ENCODE data around the gene POR. TPM values are rescaled to one million over a fixed set of nuclear protein-coding genes. Genes with fewer than 3 reads are reported as not detected.
A peak's percentile ranks its signal among the peaks of the same experiment; 100 is the strongest.

Gene POR
- total and polyA plus RNA-seq, 2 of the 13 experiments (the other 11 are each of a cell fraction or from before 2014, with no cell fraction given) = 145 to 266 TPM

DNA sequence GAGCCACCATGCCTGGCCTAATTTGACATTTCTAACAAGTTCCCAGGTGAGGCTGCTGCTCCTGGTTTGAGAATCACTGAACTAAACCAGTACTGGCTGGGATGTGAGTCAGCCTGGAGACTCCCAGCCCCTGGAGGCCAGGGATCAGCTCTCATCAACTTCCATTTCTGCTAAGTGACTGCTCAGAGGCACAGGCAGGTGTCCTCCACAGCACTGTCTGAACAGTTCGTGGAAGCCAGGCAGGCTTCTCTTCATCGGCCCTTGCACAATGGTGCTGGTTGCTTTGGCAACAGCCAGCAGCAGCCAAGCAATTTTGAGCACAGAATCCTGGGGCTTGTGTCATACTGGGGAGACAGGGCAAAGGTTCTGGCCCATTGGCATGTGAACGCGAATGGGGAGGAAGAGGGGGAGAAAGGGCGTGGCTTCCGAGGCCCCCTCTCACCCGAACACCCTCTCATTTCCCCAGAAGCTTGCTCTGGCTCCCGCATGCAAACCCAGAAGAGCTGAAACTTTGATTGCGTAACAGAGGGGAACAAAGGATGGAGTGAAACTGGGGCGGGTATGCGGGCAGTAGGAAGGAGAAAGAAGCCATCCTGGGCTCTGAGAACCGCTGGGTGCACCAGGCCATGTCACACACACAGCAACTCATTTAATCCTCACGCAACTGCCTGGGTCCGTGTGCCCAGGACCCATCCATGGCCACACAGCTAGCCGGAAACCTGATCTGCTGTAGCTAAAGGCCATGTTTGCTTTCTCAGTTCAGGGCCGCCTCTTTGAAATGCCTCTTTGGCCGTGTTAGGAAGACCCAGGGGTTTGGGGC is 9.0 kb upstream of the POR start (continued):
- TF ChIP-seq, protein P1, sequence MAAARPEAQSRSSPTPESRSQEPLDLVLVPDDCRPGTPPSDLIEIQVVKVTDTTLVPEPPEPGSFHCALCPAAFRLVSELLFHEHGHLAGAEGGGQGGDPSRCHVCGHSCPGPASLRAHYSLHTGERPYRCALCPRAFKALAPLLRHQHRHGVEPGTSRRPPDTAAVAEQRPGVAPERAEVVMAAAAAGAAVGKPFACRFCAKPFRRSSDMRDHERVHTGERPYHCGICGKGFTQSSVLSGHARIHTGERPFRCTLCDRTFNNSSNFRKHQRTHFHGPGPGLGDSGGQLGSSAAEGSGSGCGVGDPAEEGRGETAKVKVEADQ (CRISPR knock-in tag; IDR thresholded peaks at IDR 0.05; ENCODE audit: borderline replicate concordance) = peak; percentile 64; the same call in 1 of the 2 replicates
- TF ChIP-seq, protein P2, sequence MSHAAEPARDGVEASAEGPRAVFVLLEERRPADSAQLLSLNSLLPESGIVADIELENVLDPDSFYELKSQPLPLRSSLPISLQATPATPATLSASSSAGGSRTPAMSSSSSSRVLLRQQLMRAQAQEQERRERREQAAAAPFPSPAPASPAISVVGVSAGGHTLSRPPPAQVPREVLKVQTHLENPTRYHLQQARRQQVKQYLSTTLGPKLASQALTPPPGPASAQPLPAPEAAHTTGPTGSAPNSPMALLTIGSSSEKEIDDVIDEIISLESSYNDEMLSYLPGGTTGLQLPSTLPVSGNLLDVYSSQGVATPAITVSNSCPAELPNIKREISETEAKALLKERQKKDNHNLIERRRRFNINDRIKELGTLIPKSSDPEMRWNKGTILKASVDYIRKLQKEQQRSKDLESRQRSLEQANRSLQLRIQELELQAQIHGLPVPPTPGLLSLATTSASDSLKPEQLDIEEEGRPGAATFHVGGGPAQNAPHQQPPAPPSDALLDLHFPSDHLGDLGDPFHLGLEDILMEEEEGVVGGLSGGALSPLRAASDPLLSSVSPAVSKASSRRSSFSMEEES (CRISPR knock-in tag; IDR thresholded peaks at IDR 0.05) = 0 out of 2 replicates have a peak, but pooled peaks have one; percentile 57
- TF ChIP-seq ELF3 (CRISPR knock-in tag; IDR thresholded peaks at IDR 0.05) (peak; percentile 87), ZFP36L1 (CRISPR knock-in tag; IDR thresholded peaks at IDR 0.05) (peak; percentile 69; the same call in 1 of the 2 replicates), RAD51 (IDR thresholded peaks at IDR 0.05; ENCODE audit: borderline replicate concordance) (no peak), ZNF10 (CRISPR knock-in tag; IDR thresholded peaks at IDR 0.05; ENCODE audit: borderline replicate concordance, low read depth) (no peak), KLF9 (CRISPR knock-in tag; IDR thresholded peaks at IDR 0.05; ENCODE audit: low read depth) (no peak), PHF21A (CRISPR knock-in tag; IDR thresholded peaks at IDR 0.05) (peak; percentile 88; the same call in 1 of the 2 replicates), TCF12 (IDR thresholded peaks at IDR 0.05) (no peak), TCF12 (CRISPR knock-in tag; IDR thresholded peaks at IDR 0.05) (peak; percentile 89; the same call in 1 of the 2 replicates), SKI (IDR thresholded peaks at IDR 0.05; ENCODE audit: partially characterized antibody) (peak; percentile 89), KDM4B (CRISPR knock-in tag; IDR thresholded peaks at IDR 0.05) (peak; percentile 74; the same call in 1 of the 2 replicates), RXRA (CRISPR knock-in tag; IDR thresholded peaks at IDR 0.05) (peak; percentile 82), NONO (IDR thresholded peaks at IDR 0.05) (no peak), NONO (CRISPR knock-in tag; conservative IDR thresholded peaks at IDR 0.05) (peak; percentile 68; the same call in 1 of the 2 replicates), ZNF788 (CRISPR knock-in tag; IDR thresholded peaks at IDR 0.05; ENCODE audit: borderline replicate concordance) (peak; percentile 42; the same call in 1 of the 2 replicates), ATF7 (IDR thresholded peaks at IDR 0.05) (peak; percentile 11; the same call in 1 of the 2 replicates), ATF7 (CRISPR knock-in tag; IDR thresholded peaks at IDR 0.05) (peak; percentile 47; the same call in 1 of the 2 replicates), ZNF552 (CRISPR knock-in tag; IDR thresholded peaks at IDR 0.05; ENCODE audit: borderline replicate concordance) (no peak), CENPX (CRISPR knock-in tag; IDR thresholded peaks at IDR 0.05) (no peak), NCOA2 (CRISPR knock-in tag; IDR thresholded peaks at IDR 0.05) (peak; percentile 75), CCDC6 (CRISPR knock-in tag; IDR thresholded peaks at IDR 0.05) (no peak)
- TF ChIP-seq, protein P3, sequence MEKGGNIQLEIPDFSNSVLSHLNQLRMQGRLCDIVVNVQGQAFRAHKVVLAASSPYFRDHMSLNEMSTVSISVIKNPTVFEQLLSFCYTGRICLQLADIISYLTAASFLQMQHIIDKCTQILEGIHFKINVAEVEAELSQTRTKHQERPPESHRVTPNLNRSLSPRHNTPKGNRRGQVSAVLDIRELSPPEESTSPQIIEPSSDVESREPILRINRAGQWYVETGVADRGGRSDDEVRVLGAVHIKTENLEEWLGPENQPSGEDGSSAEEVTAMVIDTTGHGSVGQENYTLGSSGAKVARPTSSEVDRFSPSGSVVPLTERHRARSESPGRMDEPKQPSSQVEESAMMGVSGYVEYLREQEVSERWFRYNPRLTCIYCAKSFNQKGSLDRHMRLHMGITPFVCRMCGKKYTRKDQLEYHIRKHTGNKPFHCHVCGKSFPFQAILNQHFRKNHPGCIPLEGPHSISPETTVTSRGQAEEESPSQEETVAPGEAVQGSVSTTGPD (CRISPR knock-in tag; IDR thresholded peaks at IDR 0.05) = peak; percentile 94
- TF ChIP-seq, protein P4, sequence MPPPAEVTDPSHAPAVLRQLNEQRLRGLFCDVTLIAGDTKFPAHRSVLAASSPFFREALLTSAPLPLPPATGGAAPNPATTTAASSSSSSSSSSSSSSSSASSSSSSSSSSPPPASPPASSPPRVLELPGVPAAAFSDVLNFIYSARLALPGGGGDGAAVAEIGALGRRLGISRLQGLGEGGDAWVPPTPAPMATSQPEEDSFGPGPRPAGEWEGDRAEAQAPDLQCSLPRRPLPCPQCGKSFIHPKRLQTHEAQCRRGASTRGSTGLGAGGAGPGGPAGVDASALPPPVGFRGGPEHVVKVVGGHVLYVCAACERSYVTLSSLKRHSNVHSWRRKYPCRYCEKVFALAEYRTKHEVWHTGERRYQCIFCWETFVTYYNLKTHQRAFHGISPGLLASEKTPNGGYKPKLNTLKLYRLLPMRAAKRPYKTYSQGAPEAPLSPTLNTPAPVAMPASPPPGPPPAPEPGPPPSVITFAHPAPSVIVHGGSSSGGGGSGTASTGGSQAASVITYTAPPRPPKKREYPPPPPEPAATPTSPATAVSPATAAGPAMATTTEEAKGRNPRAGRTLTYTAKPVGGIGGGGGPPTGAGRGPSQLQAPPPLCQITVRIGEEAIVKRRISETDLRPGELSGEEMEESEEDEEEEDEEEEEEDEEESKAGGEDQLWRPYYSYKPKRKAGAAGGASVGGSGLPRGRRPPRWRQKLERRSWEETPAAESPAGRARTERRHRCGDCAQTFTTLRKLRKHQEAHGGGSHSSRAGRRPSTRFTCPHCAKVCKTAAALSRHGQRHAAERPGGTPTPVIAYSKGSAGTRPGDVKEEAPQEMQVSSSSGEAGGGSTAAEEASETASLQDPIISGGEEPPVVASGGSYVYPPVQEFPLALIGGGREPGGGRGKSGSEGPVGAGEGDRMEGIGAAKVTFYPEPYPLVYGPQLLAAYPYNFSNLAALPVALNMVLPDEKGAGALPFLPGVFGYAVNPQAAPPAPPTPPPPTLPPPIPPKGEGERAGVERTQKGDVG (CRISPR knock-in tag; IDR thresholded peaks at IDR 0.05; ENCODE audit: borderline replicate concordance) = peak; percentile 73; the same call in 1 of the 2 replicates
